D721Med (cell line): ENCODE data around the gene CSAD.
"Not testable (repeated sequence)": the region's sequence is repeated elsewhere in the genome, so short reads cannot be mapped to it uniquely, and the experiment has no call there.

Experiments
- DNase-seq: peaks from one replicate; pipeline ENCODE4 v3.0.0; 2011; ENCODE audit warnings: low spot score; ENCODE audit not compliant: insufficient read length
- FAIRE-seq: peaks from 2 replicates; lab custom pipeline; 2011; peaks lifted over from hg19 to GRCh38; lab: Jason Lieb, UNC
- CTCF ChIP-seq: IDR thresholded peaks from 2 replicates; pipeline ENCODE4 v1.5.1; 2012; ENCODE audit warnings: mild to moderate bottlenecking, control low read depth; ENCODE audit not compliant: insufficient read depth; ENCODE audit errors: missing control alignments

Gene CSAD

DNA sequence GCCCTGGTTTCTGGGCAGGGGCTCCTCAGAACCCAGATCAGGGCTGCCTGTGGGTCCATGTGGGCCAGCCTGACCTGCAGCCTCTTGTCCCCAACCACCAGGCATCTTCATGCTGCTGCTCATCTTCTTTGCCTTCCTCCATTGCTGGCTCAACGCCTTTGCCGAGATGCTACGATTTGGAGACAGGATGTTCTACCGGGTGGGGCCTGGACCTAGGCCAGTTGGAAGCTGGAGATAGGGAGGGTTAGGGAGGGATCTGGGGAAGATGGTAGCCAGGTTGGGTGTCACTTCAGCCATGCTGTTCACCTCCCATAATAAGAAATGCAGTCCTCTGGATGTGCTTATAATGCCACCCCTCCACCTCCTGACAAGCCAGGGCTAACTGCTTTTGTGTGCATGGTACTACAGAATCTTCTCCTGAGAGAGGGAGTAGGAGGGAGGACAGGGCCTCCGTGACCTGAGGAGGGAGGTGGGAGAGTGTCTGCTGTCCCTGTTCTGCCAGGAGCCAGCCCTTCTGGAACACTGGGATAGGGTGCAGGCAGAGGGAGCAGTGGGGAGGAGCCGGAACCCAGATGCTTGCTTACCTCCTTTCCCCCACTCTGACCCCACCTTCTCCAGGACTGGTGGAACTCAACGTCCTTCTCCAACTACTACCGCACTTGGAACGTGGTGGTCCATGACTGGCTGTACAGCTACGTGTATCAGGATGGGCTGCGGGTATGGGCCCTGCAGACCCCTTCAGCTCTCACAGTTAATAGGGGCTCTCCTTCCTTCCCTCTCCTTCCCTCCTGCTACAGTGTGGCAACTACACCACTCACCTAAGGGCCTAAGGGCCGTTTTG is 59.8 kb downstream of the CSAD start:
- no peak for TF ChIP-seq CTCF
- DNase-seq (no peak), FAIRE-seq (no peak)

GRCh38 chr12:53118751-53119300 is 61.9 kb downstream of the CSAD start:
- FAIRE-seq (no peak), DNase-seq (no peak)
- TF ChIP-seq CTCF: no peak

DNA sequence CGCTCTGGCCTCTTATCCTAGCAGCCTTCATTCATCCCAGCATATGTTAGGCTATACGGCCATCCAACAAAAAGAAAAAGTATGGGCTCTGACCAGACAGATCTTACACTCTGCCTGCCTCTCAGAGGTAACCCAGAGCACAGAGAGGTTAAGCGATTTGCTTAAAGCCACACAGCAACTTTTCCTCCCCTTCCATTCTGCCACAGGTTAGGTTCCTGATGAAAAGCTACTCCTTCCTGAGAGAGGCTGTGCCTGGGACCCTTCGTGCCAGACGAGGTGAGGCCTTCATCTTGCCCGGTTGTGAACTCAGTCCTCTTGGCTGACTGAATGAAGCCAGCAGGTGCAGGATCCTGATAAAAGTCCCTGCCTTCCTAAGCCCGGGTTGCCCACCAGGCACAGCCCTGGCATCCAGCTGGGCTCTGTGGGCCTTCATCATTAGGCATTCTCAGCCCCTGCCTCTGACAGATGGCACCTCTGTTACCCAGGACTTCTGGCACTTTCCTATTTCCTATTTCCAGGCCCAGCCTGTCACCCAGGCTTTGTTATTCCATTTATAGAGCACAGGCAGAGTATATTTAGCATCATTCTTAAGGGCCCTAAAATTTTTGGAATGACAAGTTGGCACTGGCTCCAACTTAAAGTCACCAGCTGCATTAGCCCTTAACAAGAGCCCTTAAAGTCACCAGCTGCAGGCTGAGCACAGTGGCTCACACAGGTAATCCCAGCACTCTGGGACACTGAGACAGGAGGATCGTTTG is 64.7 kb downstream of the CSAD start:
- DNase-seq (no peak), FAIRE-seq (no peak)
- no peak for TF ChIP-seq CTCF

DNA sequence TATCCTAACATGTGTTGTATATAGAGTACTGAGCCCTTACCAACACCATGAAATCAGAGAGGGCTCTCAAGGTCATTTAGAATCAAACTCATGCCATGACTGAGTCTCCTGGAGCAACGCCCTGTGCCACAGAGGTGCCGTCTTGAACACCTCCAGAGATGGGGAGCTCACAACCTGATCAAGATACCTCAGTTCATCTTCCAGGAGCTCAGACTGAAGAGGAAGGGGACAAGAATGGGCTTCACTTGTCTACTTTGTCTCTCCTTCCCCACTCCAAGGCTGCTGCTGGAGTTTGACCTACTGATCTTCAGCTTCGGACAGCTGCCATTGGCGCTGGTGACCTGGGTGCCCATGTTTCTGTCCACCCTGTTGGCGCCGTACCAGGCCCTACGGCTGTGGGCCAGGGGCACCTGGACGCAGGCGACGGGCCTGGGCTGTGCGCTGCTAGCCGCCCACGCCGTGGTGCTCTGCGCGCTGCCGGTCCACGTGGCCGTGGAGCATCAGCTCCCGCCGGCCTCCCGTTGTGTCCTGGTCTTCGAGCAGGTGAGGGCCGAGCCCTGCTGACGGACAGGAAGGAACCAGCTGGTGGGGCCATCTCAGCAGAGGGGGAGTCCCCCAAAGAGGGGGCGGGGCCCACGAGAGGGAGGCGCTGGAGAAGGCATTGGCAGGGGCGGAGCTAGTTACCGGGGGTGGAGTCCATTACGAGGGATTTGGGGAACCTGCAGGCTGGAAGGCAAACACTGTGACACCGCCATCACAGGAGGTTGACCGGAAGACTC is 65.4 kb downstream of the CSAD start:
- no peak for TF ChIP-seq CTCF
- no peak for DNase-seq
- no peak for FAIRE-seq

GRCh38 chr12:53113951-53114350 is 66.8 kb downstream of the CSAD start:
- no peak for FAIRE-seq
- no peak for DNase-seq
- TF ChIP-seq CTCF: no peak

DNA sequence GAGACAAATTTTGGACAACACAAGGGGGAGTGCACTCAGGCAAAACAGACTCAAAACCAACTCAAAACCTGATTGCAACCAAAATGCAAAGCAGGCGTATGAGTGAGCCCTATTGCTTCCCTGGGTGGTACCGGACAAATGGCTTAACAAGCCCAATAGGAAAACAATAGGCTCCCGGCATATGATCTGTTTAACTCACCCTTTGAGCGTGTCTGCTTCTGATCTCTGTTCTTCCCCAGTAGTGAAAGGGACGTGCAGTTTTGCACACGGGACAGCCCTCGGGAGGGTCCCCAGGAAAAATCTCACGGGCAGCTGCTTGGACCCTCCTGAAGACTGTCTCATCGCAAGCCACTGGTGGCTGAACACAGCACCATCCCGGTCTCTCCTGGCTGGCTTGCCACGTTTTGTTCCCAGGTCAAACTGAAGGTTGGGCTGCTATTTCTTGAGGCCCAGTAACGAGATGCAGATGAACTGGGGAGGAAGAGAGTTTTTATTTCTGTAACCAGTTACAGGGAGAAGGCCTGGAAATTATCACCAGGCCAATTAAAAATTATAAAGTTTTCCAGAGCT is 67.5 kb downstream of the CSAD start:
- no peak for TF ChIP-seq CTCF
- DNase-seq: no peak
- no peak for FAIRE-seq

DNA sequence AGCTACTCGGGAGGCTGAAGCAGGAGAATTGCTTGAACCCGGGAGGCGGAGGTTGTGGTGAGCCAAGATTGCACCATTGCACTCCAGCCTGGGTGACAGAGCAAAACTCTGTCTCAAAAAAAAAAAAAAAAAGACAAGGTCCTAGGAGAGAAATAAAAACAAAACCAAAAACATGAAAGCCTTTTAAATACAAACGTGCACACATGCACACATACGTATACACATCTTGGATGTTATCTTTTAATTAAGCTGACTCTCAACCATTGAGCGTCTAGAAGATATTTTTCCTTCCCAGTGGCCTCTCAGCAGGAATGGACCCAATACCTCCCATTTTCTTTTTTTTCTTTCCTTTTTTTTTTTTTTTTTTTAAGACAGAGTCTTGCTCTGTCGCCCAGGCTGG is 68.3 kb downstream of the CSAD start:
- not testable (repeated sequence) for DNase-seq, FAIRE-seq
